Measurements from ENCODE around the gene NFX1. TPM values are rescaled to one million over a fixed set of nuclear protein-coding genes. Genes with fewer than 3 reads are reported as not detected.
"Not testable (repeated sequence)": the region's sequence is repeated elsewhere in the genome, so short reads cannot be mapped to it uniquely, and the experiment has no call there.

Gene NFX1
- total and polyA plus RNA-seq, 2 donors (not counting 1 experiment from before 2014, with no cell fraction given): 67.6 to 76.3 TPM

DNA sequence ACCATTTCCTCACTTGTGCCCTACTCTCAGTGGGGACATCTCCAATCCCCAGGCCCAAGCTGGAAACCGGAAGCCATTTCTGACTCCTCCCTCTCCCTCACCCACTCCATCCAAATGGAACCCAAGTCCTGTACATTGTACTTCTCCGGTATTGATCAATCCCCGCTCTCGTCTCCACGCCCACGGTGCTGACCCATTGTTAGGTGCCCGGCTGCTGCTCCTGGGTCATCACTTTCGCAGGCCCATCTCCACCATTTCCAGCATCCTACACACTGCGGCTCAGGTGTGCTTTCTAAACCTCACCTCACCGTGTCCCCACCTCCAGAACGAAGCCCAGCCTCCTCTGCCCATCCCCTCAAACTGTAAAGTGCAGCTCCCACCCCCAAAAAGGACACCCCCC lies 93.1 kb downstream of the NFX1 start:
- H3K27ac ChIP-seq (ENCODE audit: low read length in 2 of 2); H3K9me3 Mint-ChIP-seq (ENCODE audit: insufficient read depth); H3K79me2 ChIP-seq (ENCODE audit: control insufficient read depth, insufficient read depth, low read length); H3K4me1 Mint-ChIP-seq; H4K20me1 ChIP-seq (ENCODE audit: control insufficient read depth, insufficient read depth, low read length, poor library complexity, severe bottlenecking); H3K4me1 ChIP-seq (ENCODE audit: control insufficient read depth in 2 of 2, insufficient read depth in 2 of 2, low read length in 2 of 2); H3K9me3 ChIP-seq (ENCODE audit: control extremely low read depth in 1 of 3, control insufficient read depth in 2 of 3, insufficient read depth in 1 of 3, low read length in 2 of 3); intact Hi-C loops (cut with micrococcal nuclease); H3K9ac ChIP-seq (ENCODE audit: low read length); H3K27me3 Mint-ChIP-seq; H3K27me3 ChIP-seq (replicated peaks in 1 of 4; ENCODE audit: control extremely low read depth in 1 of 4, control insufficient read depth in 3 of 4, insufficient read depth in 4 of 4, low read length in 3 of 4); H3K4me3 Mint-ChIP-seq; DNase-seq; H2AFZ ChIP-seq (ENCODE audit: insufficient read depth, low read depth, low read length, poor library complexity, severe bottlenecking); ATAC-seq (ENCODE audit: low read depth); POLR2A ChIA-PET; H3K36me3 ChIP-seq (replicated peaks in 1 of 2; ENCODE audit: control extremely low read depth in 1 of 2, control insufficient read depth in 1 of 2, extremely low read depth in 1 of 2, insufficient read depth in 2 of 2, low read length in 1 of 2); H3K27ac Mint-ChIP-seq; H3K4me3 ChIP-seq (ENCODE audit: control extremely low read depth in 1 of 5, extremely low read depth in 1 of 5, insufficient read depth in 1 of 5, low read depth in 2 of 5, low read length in 4 of 5); CTCF ChIA-PET; H3K4me2 ChIP-seq (replicated peaks; ENCODE audit: low read depth, low read length, poor library complexity, severe bottlenecking): not testable (repeated sequence)
- 95% methylated on average over 11 of the region's 11 CpGs for WGBS (ENCODE audit: insufficient coverage)

GRCh38 chr9:33385536-33385935 lies 95.2 kb downstream of the NFX1 start:
- H3K79me2 ChIP-seq (ENCODE audit: control insufficient read depth, insufficient read depth, low read length); H3K9me3 ChIP-seq (ENCODE audit: control extremely low read depth in 1 of 3, control insufficient read depth in 2 of 3, insufficient read depth in 1 of 3, low read length in 2 of 3); DNase-seq; POLR2A ChIA-PET; H4K20me1 ChIP-seq (ENCODE audit: control insufficient read depth, insufficient read depth, low read length, poor library complexity, severe bottlenecking); H3K27me3 ChIP-seq (replicated peaks in 1 of 4; ENCODE audit: control extremely low read depth in 1 of 4, control insufficient read depth in 3 of 4, insufficient read depth in 4 of 4, low read length in 3 of 4); H3K4me1 Mint-ChIP-seq; CTCF ChIA-PET; H3K4me3 ChIP-seq (ENCODE audit: control extremely low read depth in 1 of 5, extremely low read depth in 1 of 5, insufficient read depth in 1 of 5, low read depth in 2 of 5, low read length in 4 of 5); H3K27ac Mint-ChIP-seq; H3K36me3 ChIP-seq (replicated peaks in 1 of 2; ENCODE audit: control extremely low read depth in 1 of 2, control insufficient read depth in 1 of 2, extremely low read depth in 1 of 2, insufficient read depth in 2 of 2, low read length in 1 of 2); H3K27ac ChIP-seq (ENCODE audit: low read length in 2 of 2); H3K4me3 Mint-ChIP-seq; H3K4me2 ChIP-seq (replicated peaks; ENCODE audit: low read depth, low read length, poor library complexity, severe bottlenecking); H3K4me1 ChIP-seq (ENCODE audit: control insufficient read depth in 2 of 2, insufficient read depth in 2 of 2, low read length in 2 of 2); H2AFZ ChIP-seq (ENCODE audit: insufficient read depth, low read depth, low read length, poor library complexity, severe bottlenecking); ATAC-seq (ENCODE audit: low read depth); intact Hi-C loops (cut with micrococcal nuclease); H3K9ac ChIP-seq (ENCODE audit: low read length); H3K9me3 Mint-ChIP-seq (ENCODE audit: insufficient read depth); H3K27me3 Mint-ChIP-seq: not testable (repeated sequence)
- 94% methylated on average over 11 of the region's 11 CpGs for WGBS (ENCODE audit: insufficient coverage)

DNA sequence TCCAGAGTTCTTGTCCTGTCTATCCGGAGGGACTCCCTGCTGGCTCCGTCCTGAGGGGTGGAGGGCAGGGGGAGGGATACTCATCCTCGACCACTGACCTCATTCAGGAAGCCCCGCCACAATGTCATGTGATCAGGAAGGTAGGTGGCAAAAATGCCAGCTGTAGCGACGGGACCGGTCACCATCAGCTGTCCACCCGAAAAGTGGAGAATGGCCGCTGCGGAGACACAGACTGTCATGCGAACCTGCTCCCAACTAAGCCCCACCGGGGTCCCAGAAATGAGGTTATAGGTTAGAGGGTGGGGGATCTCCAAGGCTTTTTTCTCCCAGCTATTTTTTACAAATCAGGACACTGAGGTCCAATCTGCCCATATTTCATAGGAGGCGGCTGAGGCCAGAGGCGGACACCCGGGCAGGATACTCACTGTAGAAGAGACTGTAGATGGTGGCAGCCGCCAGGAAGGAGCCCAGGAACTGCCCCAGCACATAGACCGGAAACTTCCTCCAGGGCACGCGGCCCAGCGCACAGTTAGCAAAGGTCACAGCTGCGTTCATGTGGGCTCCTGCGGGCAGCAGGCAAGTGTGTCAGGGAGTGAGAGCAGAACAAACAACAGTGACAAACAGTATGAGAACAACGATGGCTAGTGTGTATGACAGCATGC lies 95.8 kb downstream of the NFX1 start:
- CTCF ChIA-PET: interaction anchor here (0.6 kb wide), 1 partner anchor 18 kb away, joined by 3 read pairs; no protein-coding TSS in a partner anchor
- H3K27ac Mint-ChIP-seq; H4K20me1 ChIP-seq (ENCODE audit: control insufficient read depth, insufficient read depth, low read length, poor library complexity, severe bottlenecking); H3K9me3 Mint-ChIP-seq (ENCODE audit: insufficient read depth); H3K27ac ChIP-seq (ENCODE audit: low read length in 2 of 2); H3K4me1 ChIP-seq (ENCODE audit: control insufficient read depth in 2 of 2, insufficient read depth in 2 of 2, low read length in 2 of 2); H3K4me3 ChIP-seq (ENCODE audit: control extremely low read depth in 1 of 5, extremely low read depth in 1 of 5, insufficient read depth in 1 of 5, low read depth in 2 of 5, low read length in 4 of 5); intact Hi-C loops (cut with micrococcal nuclease); H3K9me3 ChIP-seq (ENCODE audit: control extremely low read depth in 1 of 3, control insufficient read depth in 2 of 3, insufficient read depth in 1 of 3, low read length in 2 of 3); H3K9ac ChIP-seq (ENCODE audit: low read length); H3K27me3 Mint-ChIP-seq; H3K4me3 Mint-ChIP-seq; H3K36me3 ChIP-seq (replicated peaks in 1 of 2; ENCODE audit: control extremely low read depth in 1 of 2, control insufficient read depth in 1 of 2, extremely low read depth in 1 of 2, insufficient read depth in 2 of 2, low read length in 1 of 2); H3K79me2 ChIP-seq (ENCODE audit: control insufficient read depth, insufficient read depth, low read length); POLR2A ChIA-PET; ATAC-seq (ENCODE audit: low read depth); H2AFZ ChIP-seq (ENCODE audit: insufficient read depth, low read depth, low read length, poor library complexity, severe bottlenecking); DNase-seq; H3K4me1 Mint-ChIP-seq; H3K27me3 ChIP-seq (replicated peaks in 1 of 4; ENCODE audit: control extremely low read depth in 1 of 4, control insufficient read depth in 3 of 4, insufficient read depth in 4 of 4, low read length in 3 of 4); H3K4me2 ChIP-seq (replicated peaks; ENCODE audit: low read depth, low read length, poor library complexity, severe bottlenecking): not testable (repeated sequence)
- WGBS (ENCODE audit: insufficient coverage): 95% methylated on average over 15 of the region's 23 CpGs

DNA sequence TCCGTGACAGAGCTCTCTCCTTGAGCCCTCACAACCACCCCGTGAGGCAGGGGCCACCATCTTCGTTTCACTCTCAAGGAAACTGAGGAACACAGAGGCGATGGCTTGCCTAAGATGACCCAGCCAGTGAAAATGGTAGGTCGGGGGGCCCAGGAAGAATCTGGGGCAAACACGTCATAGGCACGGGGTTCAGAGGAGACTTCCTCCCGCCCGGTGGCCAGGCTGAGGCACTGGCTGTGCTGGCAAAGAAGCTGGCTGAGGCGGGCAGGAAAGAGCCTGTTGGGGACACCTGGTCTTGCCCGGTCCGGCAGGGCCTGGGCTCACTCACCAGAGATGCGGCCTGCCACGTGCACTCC lies 96.3 kb downstream of the NFX1 start:
- 93% methylated on average over 7 of the region's 14 CpGs for WGBS (ENCODE audit: insufficient coverage)
- H3K9me3 Mint-ChIP-seq (ENCODE audit: insufficient read depth); H3K27ac Mint-ChIP-seq; H3K36me3 ChIP-seq (replicated peaks in 1 of 2; ENCODE audit: control extremely low read depth in 1 of 2, control insufficient read depth in 1 of 2, extremely low read depth in 1 of 2, insufficient read depth in 2 of 2, low read length in 1 of 2); H3K27me3 Mint-ChIP-seq; H2AFZ ChIP-seq (ENCODE audit: insufficient read depth, low read depth, low read length, poor library complexity, severe bottlenecking); H3K4me1 Mint-ChIP-seq; DNase-seq; H3K4me2 ChIP-seq (replicated peaks; ENCODE audit: low read depth, low read length, poor library complexity, severe bottlenecking); H3K27me3 ChIP-seq (replicated peaks in 1 of 4; ENCODE audit: control extremely low read depth in 1 of 4, control insufficient read depth in 3 of 4, insufficient read depth in 4 of 4, low read length in 3 of 4); H3K9me3 ChIP-seq (ENCODE audit: control extremely low read depth in 1 of 3, control insufficient read depth in 2 of 3, insufficient read depth in 1 of 3, low read length in 2 of 3); intact Hi-C loops (cut with micrococcal nuclease); ATAC-seq (ENCODE audit: low read depth); H3K4me1 ChIP-seq (ENCODE audit: control insufficient read depth in 2 of 2, insufficient read depth in 2 of 2, low read length in 2 of 2); H3K9ac ChIP-seq (ENCODE audit: low read length); H3K27ac ChIP-seq (ENCODE audit: low read length in 2 of 2); H3K4me3 Mint-ChIP-seq; H3K4me3 ChIP-seq (ENCODE audit: control extremely low read depth in 1 of 5, extremely low read depth in 1 of 5, insufficient read depth in 1 of 5, low read depth in 2 of 5, low read length in 4 of 5); POLR2A ChIA-PET; H4K20me1 ChIP-seq (ENCODE audit: control insufficient read depth, insufficient read depth, low read length, poor library complexity, severe bottlenecking); H3K79me2 ChIP-seq (ENCODE audit: control insufficient read depth, insufficient read depth, low read length): not testable (repeated sequence)
- CTCF ChIA-PET: interaction anchor here (0.6 kb wide), 1 partner anchor 17 kb away, joined by 3 read pairs; no protein-coding TSS in a partner anchor
